Kidney (tissue), 14 donors: ENCODE measurements around the gene SRRM4. TPM values are rescaled to one million over a fixed set of nuclear protein-coding genes. Genes with fewer than 3 reads are reported as not detected.
"Not testable (repeated sequence)": the region's sequence is repeated elsewhere in the genome, so short reads cannot be mapped to it uniquely, and the experiment has no call there.

Experiments used
- DNase-seq, 5 donors: peaks; one replicate each; pipeline ENCODE4 v3.0.0-alpha.2; 2013 to 2020
- FAIRE-seq: peaks from 2 replicates; lab custom pipeline; 2012; peaks lifted over from hg19 to GRCh38; lab: Jason Lieb, UNC
- H3K27ac ChIP-seq, 2 donors: one replicate each; pipeline ENCODE4 v1.7.0; 2013; ENCODE audit warnings: low read depth in 2 of 2, low read length in 2 of 2, inconsistent platforms in 1 of 2
- H3K27me3 ChIP-seq: one replicate; pipeline ENCODE4 v1.7.1; 2013; ENCODE audit warnings: low read length, inconsistent platforms; ENCODE audit not compliant: control insufficient read depth, insufficient read depth
- H3K36me3 ChIP-seq, 3 donors: one replicate each; pipeline versions ENCODE4 v1.7.0 to v1.7.1; 2013; ENCODE audit warnings: low read length in 3 of 3, control low read depth in 1 of 3, inconsistent platforms in 1 of 3; ENCODE audit not compliant: insufficient read depth in 3 of 3, control insufficient read depth in 2 of 3
- H3K4me1 ChIP-seq, 3 donors: one replicate each; pipeline versions ENCODE4 v1.7.0 to v1.7.1; 2013; ENCODE audit warnings: low read length in 3 of 3, inconsistent platforms in 1 of 3, low read depth in 1 of 3; ENCODE audit not compliant: control insufficient read depth in 2 of 3, insufficient read depth in 2 of 3
- H3K4me3 ChIP-seq, 3 donors: one replicate each; pipeline versions ENCODE4 v1.7.0 to v1.8.1; 2013; ENCODE audit warnings: low read length in 3 of 3, control low read depth in 1 of 3, inconsistent platforms in 1 of 3
- H3K9ac ChIP-seq, 3 donors: one replicate each; pipeline versions ENCODE4 v1.7.0 to v1.7.1; 2013; ENCODE audit warnings: low read length in 3 of 3, control low read depth in 1 of 3, inconsistent platforms in 1 of 3
- H3K9me3 ChIP-seq, 3 donors: one replicate each; pipeline versions ENCODE4 v1.7.0 to v1.7.1; 2013; ENCODE audit warnings: low read length in 3 of 3, control low read depth in 1 of 3, inconsistent platforms in 1 of 3; ENCODE audit not compliant: control insufficient read depth in 2 of 3, insufficient read depth in 1 of 3
- intact Hi-C: fragments of 100-400 bp; cut with DNase I; formaldehyde crosslinking; loops from one replicate; pipeline ENCODE4 v1.11.1; 2022
- polyA plus RNA-seq: library from polyadenylated mRNA; stranded (reverse); fragments of 350-450 nt; fragmentation: Illumina TruSeq; extraction: RNeasy Lipid Tissue Mini Kit (QIAGEN cat#74804); gene quantifications from one replicate; pipeline ENCODE4 v1.2.3, GENCODE V29; 2014; ENCODE audit warnings: low read depth, low replicate concordance; ENCODE audit not compliant: insufficient read depth
- total RNA-seq: library from RNA; stranded (reverse); fragmentation: NEBNext Ultra II Directional; extraction: Animal tissue kit (Norgen Biotek cat#: 25700); gene quantifications from one replicate; pipeline ENCODE4 v1.2.1, GENCODE V29; 2021
- TF ChIP-seq, protein P1 (sequence below): IDR thresholded peaks from 3 replicates; pipeline ENCODE4 v1.5.1; 2012; ENCODE audit warnings: mild to moderate bottlenecking, moderate library complexity, borderline replicate concordance; ENCODE audit not compliant: insufficient read depth; ENCODE audit errors: extremely low read depth
- donor health status: control.
- donor health status: control.
- donor health status: control.
- donor health status: control.
- donor health status: control.
- donor health status: DM: yes; HTN: yes; CAD: no.
- donor health status: Normal renal cell carcinoma (clear cell type).

Gene SRRM4
- total and polyA plus RNA-seq, 2 donors from 2014 or later: 0.06 to 0.17 TPM

DNA sequence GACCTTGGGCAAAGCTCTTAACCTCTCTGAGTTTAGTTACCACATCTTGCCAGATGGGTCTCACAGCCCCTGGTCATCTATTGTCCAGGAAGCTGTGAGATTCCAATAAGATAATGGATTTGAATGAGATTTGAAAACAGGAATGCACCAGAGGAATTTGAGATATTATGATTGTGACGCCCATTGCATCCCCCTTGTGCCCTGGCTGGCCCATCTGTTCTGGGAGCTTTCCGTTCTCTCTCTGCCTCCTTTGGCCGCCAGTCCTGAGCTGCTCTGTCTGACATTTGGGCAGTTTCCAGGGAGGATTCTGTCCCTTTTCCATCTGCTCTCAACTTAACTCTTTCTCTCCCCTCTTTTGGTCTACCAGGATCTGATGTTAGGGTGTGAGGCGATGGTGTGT, 24.6 kb downstream of the SRRM4 start:
- FAIRE-seq: no peak
- no peak overlapping the region for H3K9ac ChIP-seq
- H3K9me3 ChIP-seq: peaks cover 0 to 3% (median 0%) of the 10 kb centered on the region in 3 donors
- peaks cover 3% of the 10 kb centered on the region for H3K27me3 ChIP-seq
- TF ChIP-seq, protein P1, sequence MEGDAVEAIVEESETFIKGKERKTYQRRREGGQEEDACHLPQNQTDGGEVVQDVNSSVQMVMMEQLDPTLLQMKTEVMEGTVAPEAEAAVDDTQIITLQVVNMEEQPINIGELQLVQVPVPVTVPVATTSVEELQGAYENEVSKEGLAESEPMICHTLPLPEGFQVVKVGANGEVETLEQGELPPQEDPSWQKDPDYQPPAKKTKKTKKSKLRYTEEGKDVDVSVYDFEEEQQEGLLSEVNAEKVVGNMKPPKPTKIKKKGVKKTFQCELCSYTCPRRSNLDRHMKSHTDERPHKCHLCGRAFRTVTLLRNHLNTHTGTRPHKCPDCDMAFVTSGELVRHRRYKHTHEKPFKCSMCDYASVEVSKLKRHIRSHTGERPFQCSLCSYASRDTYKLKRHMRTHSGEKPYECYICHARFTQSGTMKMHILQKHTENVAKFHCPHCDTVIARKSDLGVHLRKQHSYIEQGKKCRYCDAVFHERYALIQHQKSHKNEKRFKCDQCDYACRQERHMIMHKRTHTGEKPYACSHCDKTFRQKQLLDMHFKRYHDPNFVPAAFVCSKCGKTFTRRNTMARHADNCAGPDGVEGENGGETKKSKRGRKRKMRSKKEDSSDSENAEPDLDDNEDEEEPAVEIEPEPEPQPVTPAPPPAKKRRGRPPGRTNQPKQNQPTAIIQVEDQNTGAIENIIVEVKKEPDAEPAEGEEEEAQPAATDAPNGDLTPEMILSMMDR: no peak
- H3K4me3 ChIP-seq: no peak overlapping the region
- intact Hi-C loops: no loop called here
- H3K4me1 ChIP-seq: no peaks in the 10 kb centered on the region
- H3K27ac ChIP-seq: no peak overlapping the region
- no peak for DNase-seq
- H3K36me3 ChIP-seq: no peaks in the 10 kb centered on the region

DNA sequence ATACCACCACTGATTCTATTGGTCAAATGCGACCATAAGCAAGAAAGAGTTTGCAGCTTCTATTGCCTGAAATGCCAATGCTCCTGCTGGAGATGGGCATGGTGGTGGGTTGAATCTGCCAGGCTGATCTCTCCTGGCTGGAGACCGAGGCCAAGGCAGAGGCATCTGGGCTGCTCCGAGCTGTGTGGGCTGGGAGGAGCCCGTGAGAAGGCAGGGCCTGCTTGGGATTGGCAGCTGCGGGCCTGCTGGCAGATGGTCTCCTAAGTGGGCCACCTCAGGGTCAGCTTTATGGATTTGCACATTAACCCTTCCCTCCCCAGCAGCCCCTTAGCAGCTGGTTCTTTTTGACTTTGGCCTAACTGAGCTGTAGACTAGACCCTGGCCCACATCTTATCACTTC, 25.4 kb downstream of the SRRM4 start:
- H3K4me1 ChIP-seq: no peaks in the 10 kb centered on the region
- no peak overlapping the region for H3K27ac ChIP-seq
- peaks cover 3% of the 10 kb centered on the region for H3K27me3 ChIP-seq
- intact Hi-C loops: no loop called here
- no peak overlapping the region for H3K4me3 ChIP-seq
- FAIRE-seq: no peak
- H3K9ac ChIP-seq: no peak overlapping the region
- peaks cover 0 to 9% (median 0%) of the 10 kb centered on the region in 3 donors for H3K9me3 ChIP-seq
- no peaks in the 10 kb centered on the region for H3K36me3 ChIP-seq
- DNase-seq: peak in 1 of 5 donors; percentile 48
- TF ChIP-seq, protein P1: no peak

DNA sequence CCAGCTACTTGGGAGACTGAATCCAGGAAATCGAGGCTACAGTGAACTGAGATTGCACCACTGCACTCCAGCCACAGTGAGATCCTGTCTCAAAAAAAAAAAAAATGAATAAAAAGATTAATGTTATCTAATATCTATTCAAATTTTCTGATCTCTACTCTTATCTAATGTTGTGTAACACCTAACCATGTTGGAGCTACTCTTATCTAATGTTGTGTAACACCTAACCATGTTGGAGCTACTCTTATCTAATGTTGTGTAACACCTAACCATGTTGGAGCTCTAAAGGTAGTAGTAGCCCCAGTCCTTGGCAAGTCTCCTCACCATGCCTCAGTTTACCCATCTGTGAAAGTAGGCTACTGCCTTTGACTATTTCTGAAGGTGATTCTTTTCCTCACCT, 26.9 kb downstream of the SRRM4 start:
- H3K9me3 ChIP-seq, FAIRE-seq, H3K27me3 ChIP-seq, DNase-seq, H3K9ac ChIP-seq, H3K4me1 ChIP-seq, H3K36me3 ChIP-seq, H3K4me3 ChIP-seq, H3K27ac ChIP-seq, intact Hi-C loops: not testable (repeated sequence)

- intact Hi-C loops: no loop called here
- DNase-seq: peak in 1 of 5 donors; percentile 58
- TF ChIP-seq, protein P1: no peak
- Histone ChIP-seq H3K36me3 (no peaks in the 10 kb centered on the region), H3K27me3 (peaks cover 3% of the 10 kb centered on the region), H3K27ac (no peak overlapping the region), H3K4me1 (no peaks in the 10 kb centered on the region), H3K9ac (no peak overlapping the region), H3K4me3 (no peak overlapping the region), H3K9me3 (peaks cover 0 to 9% (median 0%) of the 10 kb centered on the region in 3 donors)
- no peak for FAIRE-seq
These were observed 27.4 kb downstream of the SRRM4 start for GRCh38 chr12:119008691-119009221.
